ENCODE results near the gene SMC3.
A peak's percentile ranks its signal among the peaks of the same experiment; 100 is the strongest.
"Not testable (repeated sequence)": the region's sequence is repeated elsewhere in the genome, so short reads cannot be mapped to it uniquely, and the experiment has no call there.

SMC3 gene

DNA sequence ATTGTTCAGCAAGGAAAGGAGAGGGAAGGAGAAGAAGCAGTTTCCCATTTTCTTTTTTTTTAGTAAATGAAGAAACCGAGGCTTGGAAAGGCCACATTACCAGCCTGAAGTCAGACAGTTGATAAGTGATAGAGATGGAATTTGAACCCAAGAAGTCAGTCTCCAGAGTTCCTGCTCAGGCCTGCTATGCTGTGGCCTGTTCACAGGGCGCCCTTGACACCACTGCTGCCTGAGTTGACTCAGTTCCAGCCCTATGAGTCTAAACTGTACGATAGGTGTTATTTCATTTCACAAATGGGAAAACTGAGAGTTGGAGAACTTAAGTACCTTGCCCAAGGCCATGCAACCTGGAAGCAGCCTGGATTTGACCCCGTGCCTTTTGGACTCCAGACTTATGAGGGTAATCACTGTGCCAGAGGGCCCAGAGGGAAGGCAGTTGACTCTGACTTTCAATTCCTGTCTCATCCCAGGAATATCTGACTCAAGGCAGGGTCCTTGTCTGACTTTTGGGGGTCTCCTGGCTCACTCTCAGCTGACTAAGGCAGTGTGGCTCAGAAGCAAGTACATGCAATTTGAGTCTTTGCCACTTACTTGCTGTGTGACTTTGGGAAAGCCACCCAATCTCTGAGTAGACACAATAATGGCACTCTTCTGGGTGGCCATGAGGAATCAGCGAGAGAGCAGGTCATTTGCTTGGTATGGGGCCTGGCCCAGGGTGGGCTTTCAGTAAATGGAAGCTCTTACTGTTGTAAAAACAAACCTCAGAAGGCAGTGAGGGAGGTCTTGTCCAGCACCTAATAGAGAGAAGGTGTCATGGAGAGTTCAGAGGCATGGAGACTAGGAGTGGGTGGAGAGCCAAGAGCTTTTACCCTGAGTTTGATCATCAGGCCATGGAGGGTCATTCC, 58.7 kb downstream of the SMC3 start:
- no peak for DNase-seq

DNA sequence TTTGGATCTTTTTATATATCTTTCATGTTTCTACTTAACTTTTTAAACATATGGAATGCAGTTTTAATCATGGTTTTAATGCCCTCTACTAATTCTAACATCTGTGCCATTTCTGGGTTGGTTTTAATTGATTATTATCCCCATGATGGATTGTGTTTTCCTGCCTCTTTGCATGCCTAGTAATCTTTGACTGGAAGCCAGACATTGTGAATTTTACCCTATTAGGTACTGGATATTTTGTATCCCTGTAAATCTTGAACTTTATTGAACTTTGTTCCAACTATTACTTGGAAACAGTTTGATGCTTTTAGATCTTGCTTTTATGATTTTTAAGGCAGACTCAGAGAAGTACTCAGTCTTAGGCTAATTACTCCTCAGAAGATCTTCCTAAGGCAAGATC, 60.7 kb downstream of the SMC3 start:
- no peak for DNase-seq

DNA sequence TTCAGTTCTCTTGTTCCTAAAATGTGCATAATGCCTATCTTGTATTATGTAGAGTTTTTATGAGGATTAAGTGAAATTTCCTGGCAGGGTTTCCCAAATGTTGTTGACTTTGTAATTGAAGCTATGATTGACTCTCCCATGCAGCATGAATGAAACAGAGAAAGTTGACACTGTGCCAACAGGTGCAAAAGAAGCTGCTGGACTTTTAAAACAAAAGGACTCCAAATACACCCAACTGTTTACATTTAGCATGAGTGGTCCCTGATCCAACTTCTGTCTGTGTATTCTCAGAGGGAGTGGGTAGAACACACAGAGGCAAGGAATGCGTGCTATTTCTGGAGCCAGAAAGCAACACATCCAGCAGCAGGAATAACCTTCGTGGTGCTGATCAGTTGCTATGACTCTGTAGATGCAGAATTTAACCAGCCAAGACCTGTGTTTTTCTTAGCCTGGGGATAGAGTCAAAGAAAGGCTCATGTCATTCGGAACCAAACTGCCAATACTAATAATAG, 62.2 kb downstream of the SMC3 start:
- DNase-seq: no peak

DNA sequence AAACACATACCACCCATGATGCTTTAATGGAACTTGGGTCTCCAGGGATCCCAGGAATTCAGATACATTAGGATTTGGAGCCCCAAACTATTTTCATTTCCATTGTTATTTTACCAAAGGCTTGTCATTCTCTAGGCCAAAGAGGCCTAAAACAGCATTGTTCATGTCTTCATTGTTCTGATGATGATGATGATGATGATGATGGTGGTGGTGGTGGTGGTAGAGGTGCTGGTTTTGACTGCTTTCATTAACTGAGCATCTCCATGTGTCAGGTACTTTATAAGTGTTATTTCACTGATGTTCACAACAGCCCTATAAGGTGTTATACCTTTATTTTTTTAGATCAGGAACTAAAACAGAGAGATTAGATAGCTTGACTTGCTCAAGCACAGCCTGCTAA, 64.4 kb downstream of the SMC3 start:
- DNase-seq: no peak

DNA sequence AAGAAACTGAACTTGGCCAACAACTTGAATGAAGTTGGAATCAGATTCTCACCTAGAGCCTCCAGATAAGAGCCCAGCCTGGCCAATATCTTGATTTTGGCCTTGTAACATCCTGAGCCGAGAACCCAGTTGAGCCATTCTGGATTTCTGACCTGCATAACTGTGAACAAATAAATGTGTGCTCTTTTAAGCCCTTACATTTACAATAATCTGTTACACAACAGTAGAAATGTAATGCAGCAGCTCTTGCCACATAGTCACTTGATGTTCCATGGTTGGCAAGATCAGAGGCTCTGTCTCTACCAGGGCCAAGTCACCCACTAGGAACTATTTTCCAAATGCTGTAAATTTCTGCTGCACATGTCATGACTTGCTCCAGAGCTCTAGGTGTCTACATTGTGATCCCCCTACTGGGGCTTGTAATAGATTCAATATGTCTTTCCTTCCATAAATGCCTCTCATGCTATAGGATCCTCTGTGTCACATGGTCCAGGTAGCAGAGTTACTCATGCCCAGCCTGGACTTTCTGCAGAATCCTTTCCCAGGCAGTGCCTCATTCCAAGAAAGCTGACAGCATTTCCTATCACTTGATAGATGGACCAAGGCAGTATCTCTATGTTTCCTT, 65.2 kb downstream of the SMC3 start:
- DNase-seq: no peak

DNA sequence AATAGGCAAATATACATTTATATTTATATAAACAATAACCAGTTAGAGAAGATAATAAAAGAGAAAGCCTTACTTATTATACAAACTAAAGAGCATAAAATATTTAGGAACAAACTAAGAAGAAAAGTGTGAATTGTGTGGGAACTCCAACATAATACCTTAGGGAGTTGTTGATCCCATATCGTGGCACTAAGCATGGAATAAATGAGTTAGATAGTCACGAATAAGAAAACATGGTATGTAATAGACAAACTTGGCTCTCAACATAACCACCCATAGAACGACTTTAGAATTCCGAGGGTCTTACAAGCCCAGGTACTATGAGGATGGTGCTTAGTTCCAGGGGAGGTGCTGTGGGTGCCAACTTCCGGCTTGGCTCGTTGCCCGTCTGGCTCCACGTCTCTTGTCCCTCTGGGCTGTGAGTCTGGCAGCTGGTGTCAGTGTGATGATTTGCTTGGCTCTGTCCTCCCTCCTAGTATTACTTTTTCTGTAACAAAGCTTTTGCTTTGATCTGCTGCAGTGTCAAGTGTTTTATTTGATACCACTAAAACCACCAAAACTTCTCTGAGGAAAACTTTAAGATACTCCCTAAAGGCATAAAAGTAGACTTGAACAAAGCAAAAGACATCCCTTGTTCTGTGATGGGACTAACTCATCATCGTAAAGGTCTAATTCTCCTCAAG, 67.2 kb downstream of the SMC3 start:
- no peak for DNase-seq

DNA sequence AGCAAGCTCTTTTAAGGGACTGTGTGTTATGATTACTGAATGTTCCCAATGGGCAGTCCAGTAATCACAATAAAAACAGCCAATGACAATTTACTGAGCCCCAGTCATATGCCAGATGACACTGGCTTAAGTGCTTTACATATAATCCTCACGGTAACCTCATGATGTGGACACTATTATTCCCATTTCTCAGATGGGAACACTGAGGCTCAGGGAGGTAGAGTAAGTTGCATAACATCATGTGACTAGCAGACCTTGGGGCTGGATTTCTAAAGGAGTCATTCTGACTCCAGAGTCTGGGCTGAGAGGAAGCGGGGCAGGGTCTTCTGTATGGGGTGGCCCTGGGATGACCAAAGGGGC, 69.1 kb downstream of the SMC3 start:
- no peak for DNase-seq

DNA sequence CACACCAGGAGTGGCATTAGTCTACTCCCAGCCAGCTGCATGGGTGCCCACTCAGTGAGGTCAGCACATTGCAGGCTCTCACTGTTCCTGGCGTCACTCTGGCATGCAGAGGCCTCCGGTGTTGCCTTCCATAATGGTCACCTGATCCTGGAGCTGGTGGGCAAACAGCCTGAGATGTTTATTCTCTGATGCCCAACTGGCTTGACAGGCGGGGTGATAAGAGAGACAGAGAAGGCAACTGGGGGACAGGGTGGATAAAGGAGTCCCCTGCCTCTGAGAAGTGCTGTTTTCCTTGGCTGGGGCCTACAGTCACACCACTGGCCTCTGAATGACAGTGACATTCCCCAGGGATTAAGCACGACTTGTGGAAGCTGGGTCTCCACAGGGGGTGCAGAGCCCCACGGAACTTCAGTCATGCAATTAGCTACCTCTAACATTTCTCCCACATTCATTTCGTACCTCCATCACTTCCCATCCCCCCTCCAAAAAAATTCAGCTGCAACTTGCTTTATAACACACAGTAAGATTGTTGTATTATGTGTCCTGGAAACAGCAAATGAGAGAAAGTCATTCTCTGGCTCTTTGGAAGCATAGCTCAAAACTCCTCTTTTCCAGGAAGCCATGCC, 69.5 kb downstream of the SMC3 start:
- no peak for DNase-seq

DNA sequence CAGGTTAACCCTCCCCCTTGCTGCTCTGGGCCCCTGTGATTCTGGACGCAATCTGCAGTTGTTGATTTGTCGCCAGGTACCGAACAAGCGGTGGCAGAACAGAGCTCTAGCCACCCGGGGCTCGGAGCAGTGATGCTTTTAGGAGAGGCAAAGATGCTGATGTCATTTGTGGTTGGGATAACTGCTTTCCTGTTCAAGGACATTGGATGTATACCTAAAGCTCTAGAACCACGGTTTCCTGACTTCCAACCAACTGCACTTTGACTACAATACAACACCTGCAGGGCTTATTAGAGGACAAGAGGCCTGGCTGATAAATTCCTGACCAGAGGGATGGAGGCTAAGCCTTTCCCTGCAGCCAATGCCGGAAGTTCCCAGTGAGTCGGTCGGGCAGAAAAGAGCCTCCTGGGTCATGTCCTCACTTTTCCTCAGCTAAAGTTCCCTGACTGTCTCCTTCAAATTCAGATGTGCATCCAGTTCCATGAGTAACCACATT, 70.1 kb downstream of the SMC3 start:
- no peak for DNase-seq

DNA sequence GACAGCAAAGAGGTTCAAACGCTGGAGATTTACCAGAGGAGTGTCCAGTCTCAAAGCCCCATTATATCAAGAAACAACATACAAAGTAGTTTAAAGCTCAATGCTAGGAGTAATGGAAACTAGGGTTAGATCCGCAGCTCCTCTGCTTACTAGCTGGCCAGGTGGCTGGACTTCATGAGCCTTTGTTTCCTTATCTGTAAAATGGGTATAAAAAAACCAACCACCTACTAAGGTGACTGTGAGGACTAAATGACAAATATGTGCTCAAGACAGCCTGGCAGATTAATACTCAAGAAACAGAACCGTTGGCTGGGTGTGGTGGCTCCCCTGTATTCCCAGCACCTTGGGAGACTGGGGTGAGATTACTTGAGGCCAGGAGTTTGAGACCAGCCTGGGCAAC, 70.8 kb downstream of the SMC3 start:
- DNase-seq: no peak

DNA sequence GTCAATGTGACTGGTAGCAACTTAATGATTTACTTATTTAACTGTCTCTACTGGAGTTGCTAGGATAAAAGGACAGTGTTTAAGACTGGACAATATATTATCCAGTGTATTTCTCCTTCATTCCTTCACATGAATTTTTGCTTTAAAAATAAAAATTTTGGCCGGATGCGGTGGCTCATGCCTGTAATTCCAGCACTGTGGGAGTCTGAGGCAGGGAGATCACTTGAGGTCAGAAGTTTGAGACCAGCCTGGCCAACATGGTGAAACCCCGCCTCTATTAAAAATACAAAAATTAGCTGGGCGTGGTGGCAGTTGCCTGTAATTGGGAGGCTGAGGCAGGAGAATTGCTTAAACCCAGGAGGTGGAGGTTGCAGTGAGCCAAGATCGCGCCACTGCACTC, 71.6 kb downstream of the SMC3 start:
- DNase-seq: not testable (repeated sequence)

DNA sequence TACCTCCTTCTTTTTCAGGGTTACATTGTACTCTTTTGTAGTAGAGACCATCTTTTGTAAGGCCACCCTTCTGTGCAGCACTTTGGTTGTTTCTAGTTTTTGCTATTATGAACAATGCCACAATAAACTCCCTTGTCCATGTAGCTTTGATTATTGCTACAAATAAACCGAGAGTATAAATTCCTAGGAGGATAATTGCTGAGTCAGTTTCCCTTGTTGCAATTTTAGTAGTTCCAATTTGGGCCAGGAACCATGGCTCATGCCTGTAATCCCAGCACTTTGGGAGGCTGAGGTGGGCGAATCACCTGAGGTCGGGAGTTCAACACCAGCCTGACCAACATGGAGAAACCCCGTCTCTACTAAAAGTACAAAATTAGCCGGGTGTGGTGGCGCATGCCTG, 72.4 kb downstream of the SMC3 start:
- DNase-seq: not testable (repeated sequence)

DNA sequence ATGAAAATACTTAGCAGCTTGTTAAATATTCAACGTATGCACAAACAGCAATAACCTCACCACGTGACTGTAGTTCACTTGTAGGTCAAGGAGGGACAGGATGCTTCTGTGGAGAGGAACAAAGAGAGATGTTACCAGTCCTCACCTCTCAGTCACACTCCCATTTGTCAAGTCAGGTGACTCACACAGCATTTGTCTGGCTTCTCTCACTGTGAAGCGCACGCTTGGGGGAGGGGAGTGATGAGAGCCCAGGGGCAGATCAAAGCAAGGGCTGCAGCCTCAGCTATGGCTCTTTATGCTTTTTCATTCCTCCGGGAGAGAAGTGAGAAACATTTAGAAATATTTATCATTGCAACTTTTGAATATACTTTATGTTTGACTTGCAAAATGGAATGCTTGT, 73.8 kb downstream of the SMC3 start:
- DNase-seq: peak; percentile 64 to 67

DNA sequence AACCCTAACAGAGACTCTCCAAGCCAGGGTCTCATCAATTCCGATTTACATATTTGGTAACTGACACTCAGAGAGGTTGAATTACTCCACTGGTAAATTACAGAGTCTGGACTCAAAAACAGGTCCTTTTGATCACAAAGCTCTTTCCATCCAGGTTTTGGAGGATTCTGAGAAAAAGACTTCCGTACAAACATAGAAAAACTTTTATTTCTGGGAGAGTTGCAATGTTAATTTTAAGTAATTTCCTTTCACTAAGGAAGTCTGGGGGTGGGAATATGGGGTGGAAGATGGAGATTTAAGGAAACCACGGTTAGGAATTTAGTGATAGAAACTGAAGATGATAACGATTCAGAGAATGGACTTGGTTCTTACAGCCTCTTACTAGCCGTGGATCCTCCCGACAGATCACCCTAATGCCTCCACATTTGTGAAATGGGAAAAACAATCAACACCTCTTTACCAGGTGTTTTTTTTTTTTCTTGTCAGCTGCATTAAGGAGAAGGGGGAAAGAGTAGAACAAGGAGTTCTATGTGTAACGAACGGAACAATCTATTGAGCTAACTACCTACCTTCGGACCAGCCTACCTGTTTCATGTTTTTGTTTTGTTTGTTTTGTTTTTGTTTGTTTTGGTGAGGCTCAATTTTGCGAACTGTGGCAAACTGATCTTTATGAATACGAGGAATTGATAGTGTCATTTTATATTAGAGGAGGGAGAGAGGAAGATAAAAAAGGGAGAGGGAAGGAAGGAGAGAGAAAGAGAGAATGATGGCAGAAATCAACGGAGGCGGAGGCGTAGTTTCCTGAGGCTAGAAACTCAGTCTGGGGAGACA, 74.9 kb downstream of the SMC3 start:
- DNase-seq: no peak

DNA sequence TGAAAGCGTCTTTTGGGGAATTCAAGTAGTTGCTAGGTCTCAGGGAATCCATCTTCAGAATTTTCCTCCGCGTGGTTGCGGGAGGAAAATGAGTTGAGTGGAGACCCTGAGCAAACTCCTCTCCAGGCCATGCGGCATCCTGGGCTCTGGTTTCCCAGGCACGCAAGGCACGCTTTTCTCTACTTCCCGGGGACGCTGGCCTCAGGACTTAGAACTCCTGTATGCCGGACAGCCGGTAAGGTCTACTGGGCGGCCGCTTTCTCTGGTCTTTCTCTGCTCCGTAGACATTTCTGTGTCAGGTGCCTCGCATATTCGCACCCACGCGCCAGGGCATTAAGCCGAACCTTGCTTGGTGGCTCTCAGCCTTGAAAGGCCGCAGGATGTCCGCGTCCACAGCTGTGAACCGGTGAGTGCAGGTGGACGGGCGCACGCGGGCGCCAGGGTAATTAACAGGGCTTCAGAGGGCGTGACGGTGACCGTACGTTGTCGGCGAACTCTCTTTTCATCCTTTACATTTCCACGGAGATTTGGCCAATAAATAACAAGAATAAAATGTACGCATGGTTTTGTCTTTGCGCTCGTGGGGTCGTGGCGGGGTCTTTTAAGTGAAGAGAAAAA, 75.6 kb downstream of the SMC3 start:
- DNase-seq: peak; percentile 27 to 28

DNA sequence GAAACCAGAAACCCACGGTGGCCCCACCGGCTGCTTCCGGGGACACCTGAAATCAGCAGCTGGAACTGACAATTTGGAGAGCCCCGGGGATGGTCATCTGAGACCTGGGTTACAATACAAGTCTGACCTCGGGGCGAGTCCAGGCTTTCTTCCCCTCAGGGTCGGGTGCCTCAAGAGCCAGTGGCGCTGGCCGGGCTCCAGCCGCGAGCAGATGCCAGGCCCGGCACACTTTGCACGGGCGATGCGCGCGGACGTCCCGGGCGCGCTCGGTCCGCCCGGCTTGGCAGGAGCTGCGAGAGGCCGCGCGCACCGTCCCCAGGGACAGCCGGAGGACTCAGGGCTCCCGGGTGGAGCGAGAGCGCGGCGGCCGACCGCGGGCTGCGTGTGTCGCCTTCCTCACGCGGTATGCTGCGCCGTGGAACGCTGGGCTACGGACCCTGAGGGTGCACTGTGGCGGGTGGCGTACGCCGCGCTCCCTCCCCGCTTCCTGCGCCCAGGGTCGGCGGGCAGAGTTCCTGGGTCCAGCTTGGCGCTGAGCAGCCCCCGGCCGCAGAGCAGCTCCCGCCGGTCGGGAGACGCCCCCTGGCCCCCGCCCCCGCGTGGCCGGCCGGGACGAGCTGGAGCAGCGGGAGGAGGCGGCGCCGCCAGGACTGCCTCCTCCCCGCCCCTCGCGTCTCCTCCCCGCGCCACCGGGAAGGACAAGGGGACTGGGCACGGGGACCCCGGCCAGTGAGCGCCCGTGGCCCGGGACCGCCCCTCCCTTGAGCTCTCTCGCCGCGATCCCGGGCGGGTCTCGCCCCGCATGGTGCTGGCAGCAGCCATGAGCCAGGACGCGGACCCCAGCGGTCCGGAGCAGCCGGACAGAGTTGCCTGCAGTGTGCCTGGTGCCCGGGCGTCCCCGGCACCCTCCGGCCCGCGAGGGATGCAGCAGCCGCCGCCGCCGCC, 76.4 kb downstream of the SMC3 start, which contains the start of gene RBM20:
RBM20 (plus strand) TSS at position 684 of the 945 bp plus-strand sequence; CDS start at position 803, 119 bp downstream.
- peak; percentile 39 to 52 for DNase-seq

DNA sequence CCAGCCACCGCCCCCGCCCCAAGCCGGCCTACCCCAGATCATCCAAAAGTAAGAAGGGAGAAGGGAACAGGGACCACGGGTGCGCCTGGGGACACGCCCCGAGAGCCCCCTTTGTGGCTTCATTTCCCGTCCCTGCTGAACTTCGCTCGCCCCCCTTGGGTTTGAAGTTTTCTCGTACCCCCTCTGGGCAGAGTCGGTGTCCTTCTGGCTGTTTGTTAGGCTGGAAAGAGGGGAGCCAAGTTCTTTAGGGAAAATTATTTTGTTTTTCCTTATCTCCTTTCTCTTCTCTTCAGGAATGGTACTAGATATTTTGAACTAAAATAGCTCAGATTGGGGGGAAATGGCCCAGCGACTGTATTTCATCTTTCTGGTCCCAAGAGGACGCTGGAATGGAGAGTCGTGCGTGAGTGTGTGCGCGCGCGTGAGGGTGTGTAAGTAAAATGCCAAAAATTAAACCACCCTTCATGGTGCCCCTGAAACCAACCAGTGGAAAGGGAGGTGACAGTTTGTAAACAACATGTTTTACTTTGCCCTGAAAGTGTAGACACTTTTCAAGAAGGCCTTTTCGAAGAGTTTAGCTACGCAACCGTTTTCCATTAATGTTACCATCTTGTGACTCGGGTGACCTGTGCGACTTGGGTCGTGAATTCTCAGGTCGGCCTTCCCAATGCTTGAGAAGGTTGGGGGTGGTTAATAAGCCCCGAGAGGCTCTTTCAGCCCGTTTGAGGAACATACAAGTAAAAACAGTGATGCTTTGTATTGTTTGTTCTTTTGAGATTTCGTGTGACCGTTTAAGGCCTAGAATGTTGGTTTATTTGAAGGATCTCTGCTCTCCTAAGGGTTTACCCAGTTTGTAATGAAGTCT, 77.3 kb downstream of the SMC3 start:
- no peak for DNase-seq

DNA sequence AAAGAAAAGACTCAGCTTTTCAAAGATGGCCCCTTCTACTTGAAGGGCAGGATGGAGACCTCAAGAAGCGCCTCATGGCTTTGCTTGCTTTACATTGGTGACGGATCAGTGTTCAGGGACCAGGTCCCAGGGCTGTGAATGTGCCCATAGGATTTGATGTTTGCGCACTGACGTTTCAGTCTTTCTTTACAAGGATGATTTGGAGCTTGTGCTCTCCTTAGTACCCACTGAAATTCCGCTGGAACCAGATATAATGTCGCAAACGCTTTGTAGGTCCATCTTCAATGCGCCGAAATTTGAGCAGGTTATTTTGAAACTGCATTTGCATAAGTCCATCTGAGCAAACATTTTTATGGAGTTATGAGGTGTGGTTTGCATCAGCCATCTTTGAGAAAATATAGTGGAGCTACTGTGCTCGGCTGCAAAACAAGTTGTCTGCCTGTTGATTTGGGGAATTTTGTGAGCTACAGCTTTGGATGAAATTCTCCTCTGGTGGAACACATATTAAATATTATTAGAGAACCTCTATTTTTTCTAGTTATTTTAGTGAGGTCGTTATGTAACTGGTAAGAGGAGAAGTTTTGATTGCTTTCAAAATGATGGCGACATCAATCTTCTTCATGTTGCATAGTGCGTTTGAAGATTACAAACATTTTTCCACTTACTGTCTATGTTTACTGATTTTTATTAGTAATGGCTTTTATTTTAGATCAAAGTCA, 79.1 kb downstream of the SMC3 start:
- no peak for DNase-seq

DNA sequence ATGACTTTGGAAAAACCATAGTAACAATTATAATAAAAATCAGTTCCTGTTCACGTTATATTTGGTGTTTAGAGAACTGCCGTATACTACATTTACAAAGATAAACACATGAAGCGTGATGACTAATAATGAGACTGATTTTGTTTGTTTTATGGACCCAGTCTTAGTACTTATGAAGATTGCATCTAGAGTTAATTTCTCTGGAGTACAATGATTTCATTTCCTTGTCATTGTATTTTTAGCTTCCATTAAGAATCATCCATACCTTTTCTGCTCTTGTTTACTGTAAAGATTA, 79.6 kb downstream of the SMC3 start:
- DNase-seq: no peak

Data from activated T-cell treated with anti-CD3 and anti-CD28 coated beads, Interleukin-2, amount 50 U/mL, for 48 hours (primary cell).